HG03575 (cell line): ENCODE measurements around the gene DZIP1L.
"Not testable (repeated sequence)": the region's sequence is repeated elsewhere in the genome, so short reads cannot be mapped to it uniquely, and the experiment has no call there.

Experiments used
- ATAC-seq: cut with Tn5 transposase; IDR thresholded peaks from one replicate; pipeline ENCODE4 v1.9.1; 2021; ENCODE audit not compliant: unreplicated experiment, insufficient number of reproducible peaks, low FRiP score; ENCODE audit errors: extremely low read depth

Gene DZIP1L

DNA sequence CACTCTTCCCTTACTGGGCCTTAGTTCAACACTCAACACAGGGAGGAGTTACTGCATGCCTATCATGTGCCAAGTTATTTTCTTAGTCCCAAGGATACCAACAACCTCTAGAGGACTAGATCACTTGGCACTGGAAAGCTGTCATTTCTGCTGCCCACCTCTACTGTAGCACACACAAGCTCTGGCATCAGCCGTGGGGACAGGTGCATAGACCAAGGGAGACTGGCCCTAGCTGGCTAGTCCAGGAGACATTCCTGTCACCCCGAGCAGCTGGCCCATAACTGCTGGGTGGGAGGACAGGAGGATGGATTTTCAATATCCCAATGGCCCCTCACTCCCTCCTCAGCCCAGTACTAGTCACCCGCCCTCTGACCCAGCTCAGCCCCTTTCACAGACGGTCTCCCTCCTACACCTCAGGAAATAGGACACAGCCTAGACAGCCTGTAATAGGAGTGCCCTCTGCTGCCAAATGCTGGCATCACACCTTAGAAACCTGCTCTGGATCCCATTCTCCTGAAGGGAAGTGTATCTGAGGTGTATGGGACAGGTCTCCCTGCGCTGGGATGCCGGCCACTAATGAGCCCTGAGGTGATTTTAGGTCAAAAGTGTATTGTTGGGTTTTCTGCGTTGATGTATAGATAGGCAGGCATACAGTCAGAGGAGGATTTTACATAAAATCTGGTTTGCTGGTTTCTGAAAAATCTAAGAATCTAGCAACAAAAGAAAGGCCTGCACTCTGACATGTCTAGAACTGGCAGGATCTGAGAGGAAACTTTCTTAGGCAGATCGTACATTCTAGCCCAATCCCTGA is 3.4 kb upstream of the DZIP1L start:
- ATAC-seq, result no peak

DNA sequence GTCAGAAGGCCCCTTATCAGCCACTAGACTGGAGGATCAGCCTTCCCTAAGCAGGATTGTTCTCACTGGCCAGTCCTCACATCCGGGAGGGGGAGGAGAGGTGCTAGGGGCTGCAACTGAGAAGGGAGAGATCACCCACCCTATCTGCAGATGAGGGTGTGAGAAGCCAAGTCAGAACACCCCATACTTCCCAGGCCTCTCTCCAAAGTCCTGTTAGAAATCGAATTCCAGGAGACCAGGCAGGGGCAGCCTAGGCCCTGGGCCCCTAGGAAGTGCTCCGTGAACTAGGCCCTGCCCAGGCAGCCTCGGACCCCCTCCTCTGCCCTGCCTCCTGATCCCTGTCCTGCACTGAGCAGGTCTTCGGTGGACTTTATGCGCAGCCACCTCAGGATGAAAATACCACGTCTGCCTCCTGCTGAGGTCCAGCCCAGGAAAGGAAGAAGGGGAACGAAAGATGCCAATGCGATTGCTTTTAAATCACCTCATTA is 933 bp downstream of the DZIP1L start:
- ATAC-seq, result no peak

GRCh38 chr3:138113326-138113725 is 2.1 kb downstream of the DZIP1L start:
- ATAC-seq, result no peak

GRCh38 chr3:138112362-138112761 is 3.0 kb downstream of the DZIP1L start:
- ATAC-seq, result no peak

DNA sequence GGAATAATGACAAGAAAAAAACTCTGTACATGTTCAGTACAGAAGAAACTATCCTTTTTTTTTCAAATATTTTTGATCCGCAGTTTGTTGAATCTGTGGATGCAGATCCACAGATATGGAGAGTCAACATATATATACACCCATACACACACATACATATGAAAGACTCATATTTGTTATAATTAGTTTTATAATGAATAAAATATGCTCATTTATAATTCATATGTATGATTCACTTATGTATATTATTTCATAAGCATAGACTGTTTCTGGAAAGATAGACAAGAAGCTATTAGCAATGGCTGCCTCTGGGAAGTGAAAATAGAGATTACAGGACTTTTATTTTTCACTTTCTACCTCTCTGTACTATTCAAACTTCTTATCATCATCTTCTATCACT is 9.8 kb downstream of the DZIP1L start:
- ATAC-seq, result no peak

- no peak for ATAC-seq
Measured at GRCh38 chr3:138103466-138103865, 11.9 kb downstream of the DZIP1L start.

GRCh38 chr3:138101351-138101940 is 14.0 kb downstream of the DZIP1L start:
- not testable (repeated sequence) for ATAC-seq

DNA sequence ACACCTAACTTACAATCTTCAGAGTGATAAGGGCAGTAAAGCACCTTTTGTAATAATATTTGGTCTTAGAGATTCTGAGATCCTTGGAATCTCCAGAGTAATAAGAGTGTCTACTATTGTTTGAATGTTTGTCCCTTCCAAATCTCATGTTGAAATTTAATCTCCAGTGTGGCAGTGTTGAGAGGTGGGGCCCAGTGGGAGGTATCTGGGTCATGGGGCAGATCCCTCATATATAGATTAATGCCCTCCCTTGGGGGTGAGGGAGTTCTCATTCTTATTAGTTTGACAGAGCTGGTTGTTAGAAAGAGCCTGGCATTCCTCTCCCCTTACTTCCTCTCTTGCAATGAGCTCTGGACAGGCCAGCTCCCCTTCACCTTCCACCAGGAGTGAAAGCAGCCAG is 16.0 kb downstream of the DZIP1L start:
- no peak for ATAC-seq

DNA sequence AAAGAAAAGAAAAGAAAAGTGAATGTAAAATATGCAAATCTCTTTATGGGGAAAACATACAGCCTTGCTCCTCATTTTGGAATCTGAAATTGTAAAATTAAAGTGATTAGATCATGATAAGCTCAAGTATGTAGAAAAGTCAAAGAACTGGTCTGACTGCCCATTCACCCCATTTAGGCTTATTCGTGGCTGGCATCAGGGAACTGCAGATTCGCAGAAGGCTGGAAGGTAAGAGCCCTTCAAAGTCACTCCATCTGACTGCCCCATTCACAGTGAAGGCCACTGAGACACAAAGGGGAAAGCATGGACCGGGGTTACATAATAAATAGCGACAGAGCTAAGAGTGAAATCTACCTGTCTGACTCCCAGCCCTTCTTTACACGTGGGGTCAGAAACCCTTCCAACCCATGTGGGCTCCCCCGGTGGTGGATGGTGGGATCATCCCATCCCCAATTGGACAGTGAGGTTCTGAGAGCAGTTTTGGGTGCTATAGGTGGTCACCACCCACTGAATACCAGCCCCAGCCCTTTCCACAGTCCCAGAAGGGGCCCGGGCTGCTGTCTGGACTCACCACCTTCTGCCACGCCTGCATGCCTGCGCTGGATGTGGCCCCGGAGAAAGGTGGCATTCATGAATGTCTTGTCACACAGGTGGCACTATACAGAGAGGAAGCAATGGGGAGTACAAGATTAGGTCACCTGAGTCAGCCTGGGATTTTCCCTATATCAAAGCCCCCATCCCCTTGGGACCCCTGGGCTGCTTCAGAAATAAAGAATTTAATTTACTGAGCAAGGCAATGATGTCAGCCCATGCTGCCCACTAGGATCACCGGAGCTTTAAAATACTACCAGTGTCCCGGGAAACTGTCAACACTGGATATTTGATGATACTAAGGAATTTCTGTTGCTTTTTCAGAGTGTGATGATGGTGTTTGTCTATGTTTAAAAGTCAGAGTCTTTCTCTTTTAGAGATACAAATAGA is 17.9 kb downstream of the DZIP1L start:
- ATAC-seq, result no peak

DNA sequence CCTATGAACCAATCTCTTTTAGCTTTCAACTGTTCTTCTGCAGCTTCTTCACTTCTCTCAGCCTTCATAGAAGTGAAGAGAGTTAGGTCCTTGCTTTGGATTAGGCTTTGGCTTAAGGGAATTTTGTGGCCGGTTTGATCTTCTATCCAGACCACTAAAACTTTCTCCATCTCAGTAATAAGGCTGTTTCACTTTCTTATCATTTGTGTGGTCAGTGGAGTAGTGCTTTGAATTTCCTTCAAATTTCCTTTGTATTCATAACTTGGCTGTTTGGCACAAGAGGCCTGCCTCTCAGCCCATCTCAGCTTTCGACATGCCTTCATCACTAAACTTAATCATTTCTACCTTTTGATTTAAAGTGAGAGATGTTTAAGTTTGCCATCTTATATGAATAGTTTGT is 21.7 kb downstream of the DZIP1L start:
- no peak for ATAC-seq

- no peak for ATAC-seq
Measured at GRCh38 chr3:138092023-138092422, 23.4 kb downstream of the DZIP1L start.

DNA sequence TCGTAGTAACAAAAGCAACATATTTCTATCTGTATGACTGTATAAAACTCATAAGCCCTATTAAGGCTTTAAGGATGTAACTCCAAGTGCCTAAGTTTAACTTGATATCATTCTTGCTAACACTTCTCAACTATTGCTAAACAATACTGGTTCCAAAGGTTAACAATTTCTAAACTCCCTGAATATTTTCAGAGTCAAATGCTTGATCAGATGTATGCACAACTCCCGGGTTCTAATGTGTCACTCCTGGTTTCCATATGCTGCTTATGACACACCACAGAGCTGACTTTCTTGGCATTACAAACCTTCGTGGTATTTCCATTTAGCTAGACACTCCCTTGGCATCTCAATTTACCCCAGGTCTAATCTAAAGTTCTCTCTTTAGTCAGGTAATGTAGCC is 26.3 kb downstream of the DZIP1L start:
- no peak for ATAC-seq

DNA sequence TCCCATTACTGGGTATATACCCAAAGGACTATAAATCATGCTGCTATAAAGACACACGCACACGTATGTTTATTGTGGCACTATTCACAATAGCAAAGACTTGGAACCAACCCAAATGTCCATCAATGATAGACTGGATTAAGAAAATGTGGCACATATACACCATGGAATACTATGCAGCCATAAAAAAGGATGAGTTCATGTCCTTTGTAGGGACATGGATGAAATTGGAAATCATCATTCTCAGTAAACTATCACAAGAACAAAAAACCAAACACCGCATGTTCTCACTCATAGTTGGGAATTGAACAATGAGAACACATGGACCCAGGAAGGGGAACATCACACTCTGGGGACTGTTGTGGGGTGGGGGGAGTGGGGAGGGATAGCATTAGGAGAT is 29.7 kb downstream of the DZIP1L start:
- ATAC-seq, result not testable (repeated sequence)

DNA sequence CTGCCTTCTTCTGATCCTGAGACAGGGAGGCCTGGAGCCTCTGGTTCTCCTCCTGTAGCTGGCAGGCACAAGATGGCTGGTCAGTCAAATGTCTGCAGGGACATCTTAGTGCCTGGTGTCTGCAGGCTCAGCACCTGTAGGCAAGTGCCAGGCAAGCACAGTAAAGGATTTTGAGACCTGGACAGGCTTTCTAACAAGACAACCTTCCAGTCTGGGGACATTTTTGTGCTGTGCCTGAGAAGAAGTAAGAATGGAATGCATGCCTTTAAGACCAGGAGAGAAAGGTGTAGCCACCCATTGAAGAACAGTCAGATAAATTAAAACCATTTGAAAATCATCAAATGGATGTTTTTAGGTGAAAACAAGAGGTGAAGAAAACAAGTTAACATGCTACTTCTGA is 31.2 kb downstream of the DZIP1L start:
- ATAC-seq, result no peak

DNA sequence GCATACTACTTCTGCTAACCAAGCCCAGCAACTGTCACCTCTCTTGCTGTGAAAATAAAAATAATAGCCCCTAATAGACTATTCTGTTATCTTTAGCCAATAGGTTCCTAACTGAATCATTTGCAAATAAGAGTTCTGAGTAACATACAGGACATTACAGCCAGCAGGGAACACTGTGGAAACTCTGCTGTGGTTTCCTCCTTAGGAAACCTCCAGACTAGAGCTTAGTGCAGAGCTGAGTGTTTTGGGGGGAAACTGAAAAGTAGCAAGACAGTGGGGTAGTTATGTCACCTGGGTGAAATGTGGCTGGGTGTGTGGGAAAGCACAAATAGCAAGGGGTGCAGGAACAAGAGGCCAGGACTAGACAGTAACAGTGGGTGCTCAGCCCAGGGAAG is 32.4 kb downstream of the DZIP1L start:
- ATAC-seq, result no peak

GRCh38 chr3:138082085-138082991 is 33.1 kb downstream of the DZIP1L start:
- no peak for ATAC-seq

- no peak for ATAC-seq
Measured at GRCh38 chr3:138081371-138082084, 33.9 kb downstream of the DZIP1L start.

GRCh38 chr3:138079901-138080300 is 35.5 kb downstream of the DZIP1L start:
- no peak for ATAC-seq
